Stimulated activated CD4-positive, alpha-beta T cell treated with anti-CD3 and anti-CD28 coated beads, Interleukin-4, amount 100 ng/mL, for 1 hour (primary cell): ENCODE data around the gene BTBD16.
A peak's percentile ranks its signal among the peaks of the same experiment; 100 is the strongest.

ENCODE experiments used
- DNase-seq: peaks from one replicate; pipeline ENCODE4 v3.0.0-alpha.2; 2020

BTBD16 gene

DNA sequence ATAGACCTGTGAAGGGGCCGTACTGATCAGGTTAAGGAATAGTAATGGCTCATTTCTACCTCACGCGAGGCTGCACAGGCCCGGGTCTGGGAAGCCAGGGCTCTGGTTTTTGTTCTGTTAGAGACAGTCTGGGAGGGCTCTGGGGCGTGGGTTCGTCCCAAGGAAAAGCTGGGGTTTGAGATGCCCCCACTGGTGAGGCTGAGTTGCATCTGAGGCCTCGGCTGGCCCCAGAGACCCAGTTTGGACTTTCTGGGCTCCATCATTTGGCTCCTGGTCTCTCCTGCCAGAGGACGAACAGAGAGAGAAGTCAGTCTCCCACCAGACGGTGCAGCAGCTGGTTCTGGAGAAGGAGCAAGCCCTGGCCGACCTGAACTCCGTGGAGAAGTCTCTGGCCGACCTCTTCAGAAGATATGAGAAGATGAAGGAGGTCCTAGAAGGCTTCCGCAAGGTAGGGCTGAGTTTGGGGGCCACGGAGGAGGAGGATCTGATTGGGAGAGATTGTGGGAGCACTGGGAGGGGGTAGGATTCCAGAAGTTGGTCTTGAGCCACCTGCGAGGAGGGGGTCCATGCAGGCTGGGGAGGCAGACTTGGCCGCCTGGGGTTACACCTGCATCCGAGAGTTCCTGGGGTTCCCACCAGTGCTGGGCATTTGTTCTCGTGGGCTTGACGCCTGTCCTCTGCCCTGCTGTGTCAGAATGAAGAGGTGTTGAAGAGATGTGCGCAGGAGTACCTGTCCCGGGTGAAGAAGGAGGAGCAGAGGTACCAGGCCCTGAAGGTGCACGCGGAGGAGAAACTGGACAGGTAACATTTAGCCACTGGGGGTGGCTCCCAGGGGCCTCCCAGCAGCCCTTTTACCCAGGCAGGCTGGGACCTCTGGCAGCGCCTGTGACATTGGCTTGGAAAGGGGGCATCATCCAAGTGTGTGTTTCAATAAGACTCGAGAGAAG lies 22.5 kb upstream of the BTBD16 start:
- DNase-seq: no peak

DNA sequence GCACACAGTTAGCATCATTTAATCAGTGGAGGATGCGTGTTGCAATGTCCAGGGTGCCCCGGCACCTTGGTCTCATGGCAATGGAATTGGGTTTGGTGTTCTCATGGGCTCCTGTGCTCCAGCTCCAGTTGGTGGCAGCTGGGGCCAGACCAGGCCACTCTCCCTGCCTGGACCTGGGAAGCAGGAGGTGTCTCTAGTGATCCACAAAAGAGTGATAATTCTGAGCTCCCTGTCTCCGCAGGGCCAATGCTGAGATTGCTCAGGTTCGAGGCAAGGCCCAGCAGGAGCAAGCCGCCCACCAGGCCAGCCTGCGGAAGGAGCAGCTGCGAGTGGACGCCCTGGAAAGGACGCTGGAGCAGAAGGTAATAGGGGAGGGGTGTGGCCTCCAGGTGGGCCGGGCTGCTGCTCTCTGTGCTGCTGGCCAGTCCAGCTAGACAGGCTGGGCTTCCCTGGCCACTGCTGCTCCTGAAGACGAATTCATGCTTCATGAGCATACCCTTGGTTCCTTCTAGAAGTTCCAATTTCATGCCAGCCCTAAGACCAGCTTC lies 21.7 kb upstream of the BTBD16 start:
- DNase-seq: no peak

DNA sequence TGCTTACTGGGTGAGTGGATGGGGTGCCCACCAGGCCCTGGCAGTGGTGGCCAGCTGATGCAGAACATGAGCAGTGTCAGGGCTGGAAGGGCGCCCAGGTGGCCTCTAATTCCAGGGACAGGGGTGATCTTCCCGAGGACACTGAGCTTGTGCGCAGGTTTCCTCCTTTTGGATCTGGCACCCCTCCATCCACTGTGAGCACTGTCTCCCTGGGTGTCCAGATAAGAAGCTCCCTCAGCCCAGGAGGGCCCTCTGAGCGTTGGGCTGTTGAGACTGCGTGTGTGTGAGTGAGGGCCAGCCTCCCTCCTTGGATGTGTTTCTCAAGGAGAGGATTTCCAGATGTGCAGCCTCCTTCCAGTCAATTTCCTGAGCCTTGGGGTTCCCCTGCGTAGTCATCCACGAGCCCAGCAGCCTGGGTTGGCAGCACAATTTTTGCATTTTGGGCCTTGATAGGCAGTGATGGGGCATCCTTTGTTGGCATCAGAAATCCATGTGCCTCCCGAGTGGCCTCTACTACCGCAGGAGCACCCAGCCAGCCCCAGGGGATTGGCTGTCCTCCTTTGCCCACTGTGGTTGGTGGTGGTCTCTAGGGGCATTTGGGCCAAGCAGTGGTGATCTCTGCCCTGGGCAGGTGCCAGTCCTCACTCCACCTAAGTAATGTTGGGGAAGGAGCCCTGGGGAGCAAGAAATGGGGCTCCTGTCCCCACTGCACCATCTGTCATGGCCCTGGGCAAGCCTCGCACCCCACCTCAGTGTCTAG lies 20.9 kb upstream of the BTBD16 start:
- DNase-seq: no peak

DNA sequence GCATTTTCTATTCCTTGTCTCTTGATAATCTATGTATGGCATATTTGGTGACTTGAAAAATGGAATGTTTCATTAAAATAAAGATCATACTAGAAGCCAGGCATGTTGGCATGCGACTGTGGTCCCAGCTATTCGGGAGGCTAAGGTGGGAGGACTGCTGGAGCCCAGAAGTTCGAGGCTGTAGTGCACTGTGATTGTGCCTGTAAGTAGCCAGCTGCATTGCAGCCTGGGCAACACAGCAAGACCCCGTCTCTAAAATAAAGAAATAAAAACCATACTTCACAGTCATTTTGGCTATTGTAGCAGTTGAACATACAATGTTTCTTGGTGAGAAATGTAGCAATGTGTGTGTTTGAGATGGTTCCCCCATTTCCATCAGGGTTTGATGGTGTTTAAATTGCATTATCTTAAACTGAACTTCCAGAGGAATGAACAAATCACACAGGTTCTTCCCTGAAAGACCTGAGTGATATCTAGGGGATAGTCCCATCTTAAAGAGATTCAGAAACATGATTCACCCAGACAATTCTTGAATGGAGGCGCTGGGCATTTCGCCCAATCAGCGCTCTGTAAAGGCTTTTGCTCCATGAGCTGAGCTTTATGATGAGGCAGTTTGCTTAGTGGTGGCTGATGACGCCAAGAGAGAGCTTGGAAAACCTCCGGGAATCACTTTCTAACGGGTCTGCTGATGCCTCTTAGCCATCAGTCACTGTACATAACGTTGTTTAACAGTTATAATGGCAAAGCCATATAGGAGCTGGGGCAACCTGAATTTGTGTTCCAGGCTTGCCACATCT lies 19.4 kb upstream of the BTBD16 start:
- no peak for DNase-seq

DNA sequence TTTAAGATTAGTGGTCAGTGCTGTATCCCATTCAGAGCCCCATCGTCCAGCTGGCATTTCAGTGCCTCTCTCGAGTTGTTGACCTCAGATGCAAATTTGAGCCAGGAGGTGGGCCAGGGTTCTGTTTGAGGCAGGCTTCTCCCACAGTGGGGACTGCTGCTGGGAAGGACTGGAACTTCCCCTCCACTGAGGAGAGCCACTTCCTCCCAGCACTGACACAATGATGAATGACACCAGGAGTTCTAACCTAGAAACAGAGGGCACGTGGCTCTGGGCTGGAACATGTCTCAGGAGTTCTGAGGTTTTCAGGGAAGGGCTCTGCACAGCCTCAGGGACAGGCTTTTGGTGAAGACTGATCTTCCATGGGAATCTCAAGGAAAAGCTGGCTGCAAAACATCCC lies 18.3 kb upstream of the BTBD16 start:
- no peak for DNase-seq

DNA sequence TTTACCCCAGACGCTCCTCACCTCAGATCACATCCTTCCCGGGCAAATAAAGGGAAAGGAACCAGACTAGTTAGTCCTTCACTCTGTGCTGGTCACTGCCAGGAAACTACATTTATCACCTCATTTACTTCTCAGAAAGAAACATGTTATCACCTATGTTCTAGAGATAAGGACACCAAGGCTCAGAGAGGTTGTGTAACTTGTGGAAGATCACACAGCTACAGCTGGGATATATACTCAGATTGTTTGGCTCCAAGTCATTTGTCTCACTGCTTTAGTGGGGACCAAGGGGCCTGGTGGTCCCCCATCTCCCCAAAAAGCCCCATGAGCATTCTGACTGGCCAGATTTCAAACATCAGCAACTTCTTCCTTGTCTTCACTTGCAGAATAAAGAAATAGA lies 17.5 kb upstream of the BTBD16 start:
- DNase-seq: no peak

DNA sequence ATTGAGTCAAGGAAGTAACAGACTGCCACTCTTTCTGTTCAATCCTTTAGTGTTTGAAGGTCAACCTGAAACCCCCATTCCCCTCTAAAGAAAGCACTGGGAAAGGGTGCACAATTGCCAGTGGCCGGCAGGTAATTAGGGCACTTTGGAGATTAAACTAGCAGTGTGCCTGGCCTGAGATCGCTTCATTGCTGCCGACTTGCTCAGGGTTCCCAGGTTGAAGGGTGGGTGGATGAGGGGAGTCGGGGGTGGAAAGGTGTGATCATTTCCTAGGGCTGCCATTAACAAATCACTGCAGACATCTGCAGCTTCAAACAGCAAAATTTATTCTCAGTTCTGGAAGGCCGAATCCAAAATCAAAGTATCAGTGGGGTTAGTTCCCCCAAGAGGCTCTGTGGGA lies 16.3 kb upstream of the BTBD16 start:
- no peak for DNase-seq

DNA sequence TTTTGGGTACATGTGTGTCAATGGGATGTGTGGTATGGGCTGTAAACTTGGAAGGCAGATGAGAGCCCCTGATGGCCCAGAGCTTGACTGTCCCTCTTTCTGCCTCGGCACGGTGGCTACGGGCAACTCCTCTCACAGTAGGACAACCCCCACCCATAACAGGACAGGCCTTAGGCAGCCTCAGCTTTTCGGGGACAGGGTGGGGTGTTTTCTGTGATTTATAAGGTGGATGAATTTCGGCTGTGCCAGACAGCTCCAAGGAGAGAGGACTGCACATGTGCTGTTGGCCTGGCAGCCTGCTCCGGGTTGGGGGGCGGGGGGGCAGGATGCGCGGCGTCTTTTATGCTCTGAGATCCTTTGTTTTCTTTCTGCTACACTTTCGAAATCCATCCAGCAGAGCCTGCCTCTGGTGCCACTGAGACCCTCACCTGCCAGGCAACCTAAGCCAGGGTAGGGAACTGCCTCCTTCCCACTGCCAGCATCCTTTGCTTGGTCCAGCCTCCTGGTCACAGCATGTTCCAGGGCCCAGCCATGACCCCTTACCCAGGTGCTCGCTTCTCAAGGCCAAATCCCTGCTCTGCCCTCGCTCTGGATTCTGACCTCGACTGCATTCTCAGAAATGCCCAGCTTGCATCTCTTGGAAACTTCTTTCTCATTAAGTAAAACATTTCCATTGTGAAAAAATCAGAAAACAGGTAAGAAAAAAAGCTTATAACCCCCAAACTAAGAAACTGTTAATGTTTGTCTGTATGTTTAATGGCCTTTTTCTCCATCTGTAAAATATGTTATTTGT lies 15.4 kb upstream of the BTBD16 start:
- no peak for DNase-seq

DNA sequence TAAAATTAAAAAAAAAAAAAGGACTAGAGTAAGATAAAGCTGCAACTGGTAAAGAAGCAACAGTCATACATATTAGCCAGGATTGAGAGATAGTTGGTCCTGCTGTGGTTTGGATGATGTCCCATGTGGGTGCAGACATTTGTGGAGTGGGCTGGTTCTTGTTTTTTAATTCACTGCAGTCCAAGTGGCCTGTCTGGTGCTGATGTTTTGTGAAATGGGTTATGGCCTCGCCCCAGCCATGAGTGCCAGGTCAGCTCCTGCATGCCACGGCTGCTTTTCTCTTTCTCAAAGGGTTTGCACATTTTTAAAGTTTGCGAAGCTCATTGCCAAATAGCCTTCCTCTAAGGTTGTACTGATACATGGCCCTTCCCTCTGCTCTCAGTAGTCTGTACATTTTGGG lies 14.1 kb upstream of the BTBD16 start:
- DNase-seq: no peak

DNA sequence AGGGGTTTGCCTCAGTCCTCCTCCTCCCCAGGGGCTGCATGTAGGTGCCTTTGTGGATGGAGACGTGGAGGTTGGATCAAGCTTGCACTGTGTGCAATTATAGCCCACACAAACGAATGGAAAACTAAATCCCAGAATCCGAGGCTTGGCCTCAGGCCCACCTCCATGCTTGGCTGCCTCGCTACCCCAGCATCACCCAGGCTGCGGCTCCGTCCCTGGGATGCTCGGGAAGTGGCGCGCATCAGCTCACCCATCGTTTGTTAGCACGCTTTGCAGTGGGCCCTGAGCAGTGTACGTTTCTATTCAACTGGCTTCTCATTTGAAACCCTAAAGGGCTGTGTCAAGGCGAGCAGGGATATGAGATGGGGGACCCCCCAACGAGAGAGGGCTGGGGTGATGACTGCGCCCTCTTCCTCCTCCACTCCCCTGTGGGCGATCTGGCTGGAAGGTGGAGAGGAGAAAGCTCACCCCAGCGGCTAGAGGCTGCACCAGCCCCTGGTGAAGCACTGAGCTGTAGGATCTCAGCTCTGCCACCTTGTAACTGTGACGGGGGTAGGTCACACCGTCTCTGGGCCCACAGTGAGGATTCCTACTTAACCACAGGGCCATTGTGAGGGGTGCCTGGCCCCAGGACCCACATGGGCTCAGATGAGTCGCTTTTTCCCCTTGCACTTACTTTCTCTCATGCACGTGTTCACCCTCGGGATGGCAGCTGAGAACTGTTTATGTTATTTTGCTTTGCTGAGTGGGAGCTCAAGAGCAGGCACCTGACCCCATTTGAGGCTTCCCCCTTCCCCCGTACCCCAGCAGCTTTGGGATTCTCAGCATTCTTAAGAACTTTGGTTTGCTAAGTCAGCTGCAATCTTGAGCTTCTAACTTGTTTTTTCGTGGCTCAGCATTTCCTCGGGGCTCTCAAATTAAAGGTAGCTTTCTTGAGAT lies 12.7 kb upstream of the BTBD16 start:
- no peak for DNase-seq

DNA sequence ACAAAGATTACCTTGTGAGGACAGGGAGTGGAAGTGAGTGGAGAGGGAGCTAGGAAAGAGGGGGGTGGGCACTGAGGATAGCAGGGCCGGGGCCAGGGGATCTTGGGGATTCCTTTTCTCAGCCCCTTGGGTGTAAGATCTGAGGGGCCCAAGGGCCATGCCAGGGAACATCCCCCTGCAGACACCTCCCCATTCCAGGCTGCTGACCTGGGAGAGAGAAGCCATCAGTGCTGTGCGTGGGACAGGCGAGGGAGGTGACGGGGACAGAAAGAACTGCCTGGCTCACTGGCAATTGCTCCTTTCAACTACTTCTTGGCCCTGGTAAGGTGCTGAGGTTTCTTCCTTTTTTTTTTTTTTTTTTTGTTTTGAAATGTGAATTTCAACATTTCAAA lies 12.0 kb upstream of the BTBD16 start:
- DNase-seq: no peak

DNA sequence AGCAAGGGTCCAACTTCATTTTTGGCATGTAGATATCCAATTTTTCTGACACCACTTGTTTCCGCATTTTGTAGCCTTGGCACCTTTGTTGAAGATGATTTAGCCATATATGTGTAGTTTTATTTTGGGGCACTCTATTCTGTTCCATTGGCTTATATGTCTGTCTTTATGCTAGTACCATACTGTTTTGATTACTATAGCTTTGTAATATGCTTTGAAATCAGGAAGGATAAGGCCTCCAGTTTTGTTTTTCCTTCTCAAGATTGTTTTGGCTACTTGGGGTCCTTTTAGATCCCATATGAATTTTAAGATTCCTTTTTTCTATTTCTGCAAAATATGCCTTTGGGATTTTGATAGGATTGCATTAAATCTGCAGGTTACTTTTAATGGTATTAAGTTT lies 9.5 kb upstream of the BTBD16 start:
- DNase-seq: no peak

DNA sequence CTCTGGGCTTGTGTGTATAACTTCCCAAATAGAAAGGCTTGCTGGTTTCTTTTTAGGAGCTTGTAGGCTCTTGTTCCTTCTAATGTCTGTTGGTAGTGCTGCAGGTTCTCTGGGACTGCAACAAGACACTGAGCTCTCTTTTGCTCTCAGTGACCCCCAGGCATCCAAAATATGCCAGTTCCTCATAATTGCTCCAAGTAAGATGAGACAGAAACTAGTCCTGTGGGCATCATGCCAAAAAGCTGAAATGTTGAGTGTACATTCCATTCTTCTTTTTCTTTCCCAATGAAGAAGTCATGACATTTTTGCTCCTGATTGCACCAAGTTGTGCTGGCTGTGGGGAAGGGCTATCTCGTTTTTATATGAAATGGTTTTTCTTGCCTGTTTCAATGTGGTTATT lies 7.1 kb upstream of the BTBD16 start:
- DNase-seq: no peak

DNA sequence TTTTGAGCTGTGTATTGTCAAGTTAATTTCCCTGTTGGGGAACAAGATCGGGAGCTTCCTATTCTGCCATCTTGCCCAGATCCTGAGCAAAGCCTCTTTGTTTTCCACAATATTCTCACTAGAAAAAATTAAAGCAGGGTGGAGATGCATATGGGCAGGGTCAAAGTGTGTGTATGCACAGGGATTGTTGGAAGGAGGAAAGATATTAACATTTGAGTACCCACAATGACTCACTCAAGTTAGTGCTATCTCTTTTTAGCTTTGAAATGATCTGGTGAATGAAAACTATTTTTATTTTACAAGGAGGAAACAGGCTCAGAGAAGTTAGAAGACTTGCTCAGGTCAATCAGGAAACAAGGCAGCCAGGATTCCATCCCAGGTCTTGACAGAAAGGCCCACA lies 6.7 kb upstream of the BTBD16 start:
- no peak for DNase-seq

DNA sequence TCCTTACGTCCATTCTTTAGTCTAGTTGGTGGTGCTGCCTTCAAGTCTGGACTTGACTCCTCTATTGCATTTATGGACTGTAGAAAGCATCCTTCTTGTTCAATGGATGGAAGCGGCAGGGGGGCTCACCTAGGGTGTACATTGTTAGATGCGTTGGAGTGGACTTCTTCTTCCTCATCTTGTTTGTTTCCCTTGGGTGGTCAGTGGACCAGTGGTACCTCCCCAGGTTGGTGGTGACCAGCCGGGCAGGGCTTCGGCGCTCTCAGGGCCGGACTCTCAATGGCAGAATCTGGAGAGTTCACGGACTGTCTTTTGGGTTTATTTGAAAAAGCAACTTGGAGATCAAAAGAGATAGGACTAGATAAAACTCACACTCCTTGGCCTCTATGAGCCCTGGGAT lies 6.2 kb upstream of the BTBD16 start:
- no peak for DNase-seq

DNA sequence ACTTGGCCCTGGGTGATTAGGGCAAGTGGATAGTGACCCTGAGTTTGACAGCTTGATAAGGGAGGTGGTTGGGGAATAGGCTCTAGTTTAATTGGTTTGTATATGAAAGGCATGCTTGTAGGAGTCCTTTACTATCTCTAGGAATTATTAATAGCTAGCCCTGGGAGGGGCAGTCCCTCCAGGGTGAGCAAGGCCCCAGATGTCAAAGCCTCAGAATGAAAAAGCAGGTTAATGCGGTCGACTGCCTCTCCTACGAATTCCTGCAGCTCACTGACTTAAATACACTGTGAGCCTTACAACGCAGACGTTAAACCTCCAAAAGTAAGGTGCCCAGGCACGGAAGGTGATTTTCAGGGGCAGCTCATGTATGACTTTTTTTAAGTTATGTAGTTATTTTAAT lies 5.2 kb upstream of the BTBD16 start:
- DNase-seq: no peak

DNA sequence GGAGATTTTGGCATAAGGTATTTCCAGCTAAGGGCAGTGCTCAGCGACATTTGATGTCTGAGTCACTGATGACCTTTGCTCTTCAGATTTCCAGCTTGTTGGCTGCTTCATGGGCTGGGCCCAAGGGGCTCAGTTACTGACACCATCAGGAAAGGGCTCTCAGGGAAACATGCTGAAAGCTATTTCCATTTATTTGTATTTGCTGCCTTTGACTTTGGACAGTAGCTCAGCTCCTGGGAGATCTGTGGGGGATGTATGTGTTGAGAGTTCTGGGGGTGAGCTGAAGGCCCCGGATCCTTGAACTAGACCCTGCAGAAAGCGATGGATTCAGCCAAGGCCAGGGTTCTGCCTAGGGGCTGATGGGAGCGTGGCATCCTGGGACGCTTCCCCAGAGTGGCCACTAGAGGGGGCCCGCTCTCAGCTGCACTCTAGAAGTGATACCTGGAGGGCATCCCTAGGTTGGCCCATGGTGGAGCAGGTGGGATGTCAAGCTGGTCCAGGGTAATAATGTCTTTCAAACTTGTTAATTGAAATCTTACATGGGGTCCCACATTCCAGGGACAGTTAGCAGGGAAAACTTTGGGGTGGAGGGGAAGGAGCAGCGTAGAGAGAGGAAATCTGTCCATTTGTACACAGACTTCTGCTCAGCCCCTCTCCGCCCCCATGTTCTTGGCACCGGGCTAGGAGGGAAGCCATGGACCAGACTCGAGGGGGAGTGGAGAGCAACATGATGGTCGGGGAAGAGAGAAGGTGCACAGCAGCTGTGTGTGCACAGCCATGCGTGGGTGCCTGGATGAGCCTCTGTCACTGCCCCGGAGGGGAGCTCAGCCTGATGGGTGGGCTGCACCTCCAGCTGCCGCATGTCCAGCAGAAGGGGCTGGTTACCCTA lies 3.0 kb upstream of the BTBD16 start:
- peak; percentile 47 for DNase-seq

DNA sequence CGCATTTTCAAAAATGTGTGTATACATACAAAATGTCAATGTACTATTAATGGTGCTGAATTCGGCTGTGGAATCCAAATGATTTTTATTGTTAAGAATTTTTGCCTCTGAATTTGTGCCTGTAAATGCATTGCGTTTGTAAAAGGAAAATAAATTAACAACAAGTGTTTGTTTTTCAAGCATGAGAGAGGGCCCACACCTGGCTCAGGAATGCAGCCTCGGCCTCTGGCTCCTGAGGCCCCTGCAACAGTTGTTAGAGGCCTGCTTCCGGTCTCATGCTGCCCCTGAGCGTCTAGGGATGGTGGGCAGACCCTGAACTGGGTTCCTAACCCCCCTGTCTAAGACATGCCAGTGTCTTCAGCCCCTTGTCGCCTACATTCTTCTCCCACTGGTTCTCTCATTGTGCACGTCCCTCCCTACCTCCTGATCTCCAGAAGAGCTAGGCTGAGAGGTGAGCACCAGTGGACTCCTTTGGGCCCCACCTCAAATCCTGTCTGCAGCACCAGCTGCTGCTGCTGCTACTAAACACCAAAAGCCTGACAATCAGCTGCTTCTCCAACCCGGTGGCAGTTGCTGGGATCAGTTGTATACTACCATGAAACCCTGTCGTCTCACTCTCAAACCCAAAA lies 1.9 kb upstream of the BTBD16 start:
- DNase-seq: no peak

DNA sequence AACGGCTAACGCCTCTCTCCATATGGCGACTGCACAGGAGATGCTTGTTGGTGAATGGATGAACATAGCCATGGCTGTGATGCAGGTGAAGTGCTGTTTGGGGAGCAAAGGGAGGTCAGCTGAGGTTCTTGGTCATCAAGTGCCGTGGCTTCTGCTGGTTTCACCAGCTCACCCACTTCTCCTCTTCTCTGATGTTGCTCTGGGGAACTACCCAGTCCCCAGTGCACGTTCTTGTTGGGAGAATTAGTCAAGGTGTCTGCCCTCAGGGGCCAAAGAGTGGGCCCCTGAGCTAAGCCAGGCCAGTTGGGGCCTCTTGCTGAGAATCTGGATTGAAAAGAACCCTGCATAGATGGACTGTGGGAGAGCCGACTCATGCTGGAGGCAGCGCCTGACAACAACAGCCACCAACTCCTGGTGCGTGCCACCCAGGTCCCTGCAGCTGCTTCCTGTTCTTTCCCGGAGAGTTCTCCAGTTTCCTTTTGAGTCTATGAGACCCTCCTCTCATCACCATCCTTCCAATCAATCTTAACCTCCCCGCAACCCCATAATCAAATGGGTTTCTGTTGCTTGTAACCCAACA lies 3.0 kb downstream of the BTBD16 start:
- no peak for DNase-seq
